C4-2B (cell line): ENCODE results near the gene RBM44.
"Not testable (repeated sequence)": the region's sequence is repeated elsewhere in the genome, so short reads cannot be mapped to it uniquely, and the experiment has no call there.

ENCODE experiments used
- H3K27ac ChIP-seq: fragments of 450-650 bp; 2 replicates; pipeline ENCODE4 v1.5.1; 2017
- ZFX ChIP-seq: fragments of 450-650 bp; IDR thresholded peaks from 2 replicates; pipeline ENCODE4 v1.6.1; 2017
- TF ChIP-seq, protein P1 (sequence below): fragments of 450-650 bp; conservative IDR thresholded peaks from 2 replicates; pipeline ENCODE4 v1.5.1; 2017; ENCODE audit warnings: mild to moderate bottlenecking

Gene RBM44

DNA sequence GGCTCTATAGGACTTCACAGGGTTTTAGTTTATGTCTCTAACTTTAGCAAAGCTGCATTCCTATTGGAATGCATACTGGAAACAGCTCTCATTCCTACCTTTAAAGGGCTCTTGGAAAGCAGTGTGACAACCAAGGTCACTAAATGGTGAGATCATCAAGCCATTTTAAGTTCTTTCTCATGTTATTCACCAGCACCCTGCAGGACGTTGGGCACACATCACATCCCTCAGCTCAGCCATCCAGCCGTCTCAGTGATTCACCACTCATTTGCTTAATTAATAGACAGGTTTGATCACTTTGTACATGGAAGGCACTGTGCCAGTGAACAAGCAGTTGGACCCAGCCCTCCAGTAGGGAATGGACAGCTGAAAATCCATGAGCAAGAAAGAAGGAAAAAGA is 32.2 kb upstream of the RBM44 start:
- no peak for TF ChIP-seq ZFX
- TF ChIP-seq, protein P1, sequence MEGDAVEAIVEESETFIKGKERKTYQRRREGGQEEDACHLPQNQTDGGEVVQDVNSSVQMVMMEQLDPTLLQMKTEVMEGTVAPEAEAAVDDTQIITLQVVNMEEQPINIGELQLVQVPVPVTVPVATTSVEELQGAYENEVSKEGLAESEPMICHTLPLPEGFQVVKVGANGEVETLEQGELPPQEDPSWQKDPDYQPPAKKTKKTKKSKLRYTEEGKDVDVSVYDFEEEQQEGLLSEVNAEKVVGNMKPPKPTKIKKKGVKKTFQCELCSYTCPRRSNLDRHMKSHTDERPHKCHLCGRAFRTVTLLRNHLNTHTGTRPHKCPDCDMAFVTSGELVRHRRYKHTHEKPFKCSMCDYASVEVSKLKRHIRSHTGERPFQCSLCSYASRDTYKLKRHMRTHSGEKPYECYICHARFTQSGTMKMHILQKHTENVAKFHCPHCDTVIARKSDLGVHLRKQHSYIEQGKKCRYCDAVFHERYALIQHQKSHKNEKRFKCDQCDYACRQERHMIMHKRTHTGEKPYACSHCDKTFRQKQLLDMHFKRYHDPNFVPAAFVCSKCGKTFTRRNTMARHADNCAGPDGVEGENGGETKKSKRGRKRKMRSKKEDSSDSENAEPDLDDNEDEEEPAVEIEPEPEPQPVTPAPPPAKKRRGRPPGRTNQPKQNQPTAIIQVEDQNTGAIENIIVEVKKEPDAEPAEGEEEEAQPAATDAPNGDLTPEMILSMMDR = no peak
- H3K27ac ChIP-seq = no peak overlapping the region

DNA sequence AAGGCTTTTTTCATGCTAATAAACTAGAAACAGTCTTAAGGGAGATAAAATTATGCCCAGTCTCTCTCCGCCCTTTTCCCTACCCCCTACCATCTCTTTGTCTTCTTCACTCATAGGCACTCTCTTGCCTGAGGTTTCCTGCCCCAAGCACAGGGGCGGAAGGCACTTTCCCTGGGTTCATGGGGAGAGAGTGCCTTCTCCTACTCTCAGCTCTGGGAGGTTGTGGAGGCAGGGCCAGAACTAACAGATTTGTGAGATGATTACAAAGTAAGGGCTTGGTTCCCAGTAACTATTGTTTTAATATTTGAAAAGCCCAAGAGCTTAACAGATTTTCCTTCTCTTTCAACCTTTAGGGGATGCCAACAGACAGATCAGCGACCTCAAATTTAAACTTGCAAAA is 26.1 kb upstream of the RBM44 start:
- no peak for TF ChIP-seq ZFX
- TF ChIP-seq, protein P1 = no peak
- no peak overlapping the region for H3K27ac ChIP-seq

DNA sequence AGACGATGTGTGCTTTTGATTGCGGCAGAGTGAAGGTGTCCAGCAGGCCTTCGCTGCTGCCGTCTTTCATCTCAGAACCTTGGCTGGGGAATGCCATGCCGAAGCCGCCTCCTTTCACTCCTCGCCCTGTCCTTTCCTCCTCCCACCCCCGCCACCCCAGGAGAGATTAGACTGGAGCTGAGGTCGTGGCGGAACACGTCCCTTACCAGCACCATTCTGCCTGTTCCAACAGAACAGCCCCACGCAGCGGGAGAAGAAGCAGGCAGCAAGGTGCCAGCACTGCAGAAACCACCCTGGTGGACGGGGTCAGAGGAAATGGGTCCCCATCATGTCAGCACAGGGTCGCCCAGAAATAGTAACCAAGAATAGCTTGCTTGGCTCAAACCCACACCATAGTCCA is 24.8 kb upstream of the RBM44 start:
- TF ChIP-seq ZFX = no peak
- TF ChIP-seq, protein P1 = no peak
- no peak overlapping the region for H3K27ac ChIP-seq

DNA sequence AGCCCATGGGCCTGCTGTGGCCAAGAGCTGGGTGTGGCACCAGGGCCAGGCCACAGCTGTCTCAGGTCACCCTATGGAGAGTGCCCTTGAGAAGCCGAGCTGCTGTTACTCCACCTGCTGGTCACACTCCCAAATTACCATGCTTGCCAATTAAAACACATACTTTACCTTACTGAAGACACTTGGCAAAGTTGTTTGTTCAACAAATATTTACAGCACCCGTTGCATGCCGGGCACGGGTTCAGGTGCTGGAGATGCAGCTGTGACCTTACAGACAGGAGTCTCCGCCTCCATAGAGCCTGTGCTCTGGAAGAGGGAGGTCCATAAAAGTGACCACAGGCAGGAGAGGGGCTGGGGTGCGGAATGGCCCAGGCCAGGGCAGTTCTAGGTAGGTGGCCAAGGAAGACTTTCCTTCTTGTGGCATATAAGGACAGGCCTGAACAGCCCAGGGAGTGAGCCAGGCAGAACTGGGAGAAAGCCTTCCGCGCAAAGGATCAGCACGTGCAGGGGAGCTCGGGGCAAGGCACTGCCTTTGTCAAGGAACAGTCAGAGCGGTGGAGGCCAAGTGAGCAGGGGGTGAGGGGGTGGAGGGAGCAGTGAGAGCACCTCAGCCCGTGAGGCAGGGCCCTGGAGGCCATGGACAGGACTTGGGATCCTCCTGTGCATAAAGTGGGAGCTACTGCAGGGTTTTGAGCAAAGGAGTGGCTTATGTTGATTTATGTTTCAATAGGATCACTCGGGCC is 23.6 kb upstream of the RBM44 start:
- TF ChIP-seq, protein P1 = peak; percentile 85
- TF ChIP-seq ZFX = no peak
- peak overlapping the region; percentile 29 for H3K27ac ChIP-seq

DNA sequence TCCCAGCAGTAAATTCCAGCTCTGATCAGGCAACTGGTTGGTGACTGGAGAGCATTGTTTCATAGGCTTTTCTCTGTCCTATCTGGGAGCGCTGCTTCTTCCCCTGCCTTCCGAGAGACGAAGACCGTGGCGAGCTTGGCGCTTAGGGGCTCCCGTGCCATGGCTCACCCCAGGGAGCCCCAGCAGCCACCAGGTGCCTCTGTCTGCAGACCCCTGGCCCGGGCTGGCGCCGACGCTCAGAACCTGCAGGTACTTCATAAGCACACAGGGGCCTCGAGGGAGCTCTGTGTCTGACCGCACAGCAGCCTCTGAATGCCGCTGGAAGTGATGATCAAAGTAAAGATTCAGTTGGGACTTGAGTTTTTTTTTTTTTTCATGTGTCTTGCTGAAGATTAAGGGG is 19.1 kb upstream of the RBM44 start:
- TF ChIP-seq, protein P1 = no peak
- no peak for TF ChIP-seq ZFX
- no peak overlapping the region for H3K27ac ChIP-seq

DNA sequence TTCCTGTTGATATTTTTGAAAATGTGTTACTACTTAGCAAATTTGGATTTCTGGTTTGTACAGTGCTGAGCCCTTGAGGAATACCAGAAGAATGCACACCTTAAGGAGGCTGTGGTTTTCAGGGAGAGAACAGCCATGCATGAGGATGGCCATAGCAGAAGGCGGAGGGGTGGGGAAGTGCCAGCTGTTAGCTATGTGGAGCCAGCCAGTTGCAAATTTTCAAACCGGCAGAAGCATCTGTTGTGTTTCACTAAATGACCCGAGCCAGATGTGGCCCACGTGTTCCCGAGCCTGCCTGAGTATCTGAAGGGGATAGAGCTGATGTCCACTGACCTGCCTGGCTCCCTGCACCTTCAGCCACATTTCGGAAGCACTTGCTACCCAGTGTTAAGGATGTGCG is 16.4 kb upstream of the RBM44 start:
- TF ChIP-seq, protein P1 = no peak
- TF ChIP-seq ZFX = no peak
- H3K27ac ChIP-seq = no peak overlapping the region

DNA sequence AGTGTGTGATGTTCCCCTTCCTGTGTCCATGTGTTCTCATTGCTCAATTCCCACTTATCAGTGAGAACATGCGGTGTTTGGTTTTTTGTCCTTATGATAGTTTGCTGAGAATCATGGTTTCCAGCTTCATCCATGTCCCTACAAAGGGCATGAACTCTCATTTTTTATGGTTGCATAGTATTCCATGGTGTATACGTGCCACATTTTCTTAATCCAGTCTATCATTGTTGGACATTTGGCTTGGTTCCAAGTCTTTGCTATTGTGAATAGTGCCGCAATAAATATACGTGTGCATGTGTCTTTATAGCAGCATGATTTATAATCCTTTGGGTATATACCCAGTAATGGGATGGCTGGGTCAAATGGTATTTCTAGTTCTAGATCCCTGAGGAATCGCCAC is 14.9 kb upstream of the RBM44 start:
- H3K27ac ChIP-seq = not testable (repeated sequence)

DNA sequence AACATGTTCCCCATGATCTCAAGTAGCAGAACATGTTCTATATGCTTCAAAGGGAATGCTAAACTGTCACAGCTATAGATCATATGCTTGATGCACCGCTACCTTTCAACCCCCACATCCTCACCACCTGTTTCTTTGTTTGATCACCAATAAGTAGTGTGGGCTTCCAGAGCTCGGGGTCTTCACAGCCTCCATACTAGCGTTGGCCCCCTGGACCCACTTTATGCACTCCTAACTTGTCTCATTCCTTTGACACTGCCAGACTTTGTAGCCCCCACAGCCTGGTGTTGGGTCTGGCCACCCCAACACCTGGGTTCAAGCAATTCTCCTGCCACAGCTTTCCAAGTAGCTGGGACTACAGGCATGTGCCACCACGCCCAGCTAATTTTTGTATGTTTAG is 11.6 kb upstream of the RBM44 start:
- H3K27ac ChIP-seq = no peak overlapping the region
- no peak for TF ChIP-seq ZFX
- TF ChIP-seq, protein P1 = no peak
